Neuron (in vitro differentiated cells): Measurements from ENCODE around the gene TARDBP.
"Not testable (repeated sequence)": the region's sequence is repeated elsewhere in the genome, so short reads cannot be mapped to it uniquely, and the experiment has no call there.

ENCODE experiments used
- H2AFZ ChIP-seq: one replicate; pipeline ENCODE4 v1.6.1; 2013; ENCODE audit warnings: low read depth, mild to moderate bottlenecking, inconsistent platforms, low read length, moderate library complexity
- H3K27me3 ChIP-seq: one replicate; pipeline ENCODE4 v1.6.1; 2013; ENCODE audit warnings: low read length; ENCODE audit not compliant: insufficient read depth
- H3K36me3 ChIP-seq: one replicate; pipeline ENCODE4 v1.6.1; 2013; ENCODE audit warnings: low read length; ENCODE audit not compliant: insufficient read depth
- H3K4me1 ChIP-seq: one replicate; pipeline ENCODE4 v1.6.1; 2013; ENCODE audit warnings: low read length; ENCODE audit not compliant: insufficient read depth
- H3K4me3 ChIP-seq: 2 replicates; pipeline ENCODE4 v1.5.1; 2013; ENCODE audit warnings: mild to moderate bottlenecking, low read length, moderate library complexity
- H3K9me3 ChIP-seq: one replicate; pipeline ENCODE4 v1.6.1; 2013; ENCODE audit warnings: low read length

Gene TARDBP

DNA sequence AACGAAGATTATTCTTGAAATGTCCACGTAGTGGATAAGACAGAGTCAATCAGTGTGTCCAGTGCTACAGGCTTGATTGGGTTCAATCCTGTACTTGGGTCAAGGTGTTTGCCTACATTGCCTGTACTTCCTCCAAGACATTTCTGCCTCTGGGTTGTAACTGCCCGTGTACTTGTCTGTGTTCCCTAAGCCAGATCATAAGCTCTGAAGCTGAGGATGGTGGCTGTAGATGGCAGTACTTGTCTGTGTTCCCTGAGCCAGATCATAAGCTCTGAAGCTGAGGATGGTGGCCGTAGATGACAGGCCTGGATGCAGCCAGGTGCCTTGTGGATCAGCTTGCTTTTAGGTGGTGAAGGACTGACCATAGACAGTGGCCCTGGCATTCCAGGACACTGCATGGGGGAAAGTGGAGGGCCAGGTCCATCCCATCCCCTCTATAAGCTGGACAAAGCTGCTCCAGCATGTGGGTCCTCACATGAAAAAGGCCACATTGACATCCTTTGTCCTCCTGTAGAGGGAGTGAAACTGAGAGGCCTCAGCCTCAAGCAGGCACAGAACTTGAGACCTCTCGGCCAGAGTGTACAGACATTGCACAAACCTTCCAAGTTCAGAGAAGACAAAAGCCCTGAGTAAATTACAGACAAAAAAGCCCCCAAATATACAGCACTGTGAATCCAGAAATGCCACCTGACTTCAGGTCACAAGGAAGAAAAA, 49.4 kb downstream of the TARDBP start:
- Histone ChIP-seq H3K4me3 (no peak overlapping the region), H2AFZ (no peak overlapping the region), H3K4me1 (peaks cover 14% of the 10 kb centered on the region), H3K9me3 (no peaks in the 10 kb centered on the region), H3K27me3 (no peaks in the 10 kb centered on the region), H3K36me3 (peaks cover 40% of the 10 kb centered on the region)

DNA sequence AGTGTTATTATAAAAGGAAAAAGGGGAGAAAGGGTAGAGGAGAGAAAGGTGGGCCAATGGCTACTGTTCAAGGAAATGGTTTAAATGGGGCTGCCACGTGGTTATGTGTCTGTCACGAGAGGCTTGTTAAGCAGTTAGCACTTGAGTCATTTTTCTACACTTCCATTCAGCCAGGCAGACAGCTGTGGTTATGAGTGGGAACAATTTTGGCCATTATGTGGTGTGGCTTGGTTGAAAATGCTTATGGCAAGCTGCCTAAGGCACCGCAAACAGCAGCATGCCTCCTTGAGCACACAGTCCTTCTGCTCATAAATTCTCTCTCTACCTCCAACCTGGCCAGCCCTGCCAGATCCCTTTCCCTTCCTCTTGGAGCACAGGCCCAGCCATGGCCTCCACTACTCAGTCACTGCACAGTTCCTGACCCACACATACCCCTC, 50.5 kb downstream of the TARDBP start:
- H3K4me3 ChIP-seq = no peak overlapping the region
- H3K4me1 ChIP-seq = peaks cover 14% of the 10 kb centered on the region
- H3K36me3 ChIP-seq = peaks cover 36% of the 10 kb centered on the region
- no peaks in the 10 kb centered on the region for H3K9me3 ChIP-seq
- no peaks in the 10 kb centered on the region for H3K27me3 ChIP-seq
- no peak overlapping the region for H2AFZ ChIP-seq

DNA sequence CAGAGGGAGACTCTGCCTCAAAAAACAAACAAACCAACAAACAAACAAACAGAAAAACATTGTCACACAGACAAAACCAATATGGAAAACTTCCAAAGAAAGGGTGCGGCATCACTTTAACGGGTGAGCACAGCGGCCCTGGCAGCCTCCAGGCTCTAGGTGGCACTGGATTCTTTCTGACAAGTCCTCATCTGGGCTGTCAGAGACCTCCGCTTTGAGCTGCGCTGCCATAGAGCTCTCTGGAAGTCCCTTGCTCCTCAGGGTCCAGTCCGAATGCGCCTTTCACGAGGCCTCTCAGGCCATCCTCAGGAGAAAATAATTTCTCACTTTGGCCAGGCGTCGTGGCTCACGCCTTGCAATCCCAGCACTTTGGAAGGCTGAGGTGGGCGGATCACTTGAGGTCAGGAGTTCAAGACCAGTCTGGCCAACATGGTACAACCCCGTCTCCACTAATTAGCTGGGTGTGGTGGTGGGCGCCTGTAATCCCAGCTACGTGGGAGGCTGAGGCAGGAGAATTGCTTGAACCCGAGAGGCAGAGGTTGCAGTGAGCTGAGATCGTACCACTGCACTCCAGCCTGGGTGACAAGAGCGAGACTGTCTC, 51.6 kb downstream of the TARDBP start:
- H3K9me3 ChIP-seq = not testable (repeated sequence)

DNA sequence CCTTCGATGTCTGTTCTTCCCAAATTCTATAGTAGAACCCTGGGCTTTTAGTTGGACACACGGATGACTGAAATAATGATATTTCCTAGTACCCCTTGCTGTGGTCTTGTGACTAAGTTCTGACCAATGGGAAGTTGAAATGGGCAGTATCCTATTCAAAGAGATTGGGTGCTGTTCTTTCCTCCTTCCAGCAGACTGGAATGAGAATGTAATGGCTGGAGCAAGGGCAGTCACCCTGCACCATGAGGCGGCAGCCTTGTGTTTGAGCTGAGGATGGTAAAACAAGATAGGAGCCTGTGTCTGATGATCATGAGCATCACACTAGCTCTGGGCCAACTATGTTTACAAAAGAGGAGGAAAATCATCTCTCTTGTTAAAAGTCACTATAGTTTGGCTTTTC, 52.5 kb downstream of the TARDBP start:
- H3K9me3 ChIP-seq = no peaks in the 10 kb centered on the region
- H2AFZ ChIP-seq = no peak overlapping the region
- no peak overlapping the region for H3K4me3 ChIP-seq
- H3K27me3 ChIP-seq = no peaks in the 10 kb centered on the region
- peaks cover 54% of the 10 kb centered on the region for H3K36me3 ChIP-seq
- peaks cover 7% of the 10 kb centered on the region for H3K4me1 ChIP-seq

More for the DNA sequence above, 51.6 kb downstream of the TARDBP start:
- H3K36me3 ChIP-seq = peaks cover 45% of the 10 kb centered on the region
- H3K4me3 ChIP-seq, H3K4me1 ChIP-seq, H2AFZ ChIP-seq, H3K27me3 ChIP-seq: not testable (repeated sequence)

DNA sequence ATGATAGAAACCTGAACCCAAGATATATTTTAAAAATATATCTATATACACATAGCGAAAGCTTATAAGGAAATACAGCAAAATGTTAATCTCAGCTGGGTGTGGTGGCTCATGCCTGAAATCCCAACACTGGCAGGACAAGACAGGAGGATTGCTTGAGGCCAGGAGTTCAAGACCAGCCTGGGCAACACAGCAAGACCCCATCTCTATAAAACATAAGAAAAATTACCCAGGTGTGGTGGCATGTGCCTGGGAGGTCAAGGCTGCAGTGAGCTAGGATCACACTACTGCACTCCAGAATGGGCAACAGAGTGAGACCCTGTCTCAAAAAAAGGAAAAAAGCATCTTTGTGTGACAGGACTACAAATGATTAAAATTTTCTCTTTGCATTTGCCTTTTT, 53.3 kb downstream of the TARDBP start:
- Histone ChIP-seq H3K4me3 (no peak overlapping the region), H3K36me3 (peaks cover 62% of the 10 kb centered on the region), H2AFZ (no peak overlapping the region), H3K27me3 (no peaks in the 10 kb centered on the region), H3K4me1 (peaks cover 3% of the 10 kb centered on the region), H3K9me3 (no peaks in the 10 kb centered on the region)

DNA sequence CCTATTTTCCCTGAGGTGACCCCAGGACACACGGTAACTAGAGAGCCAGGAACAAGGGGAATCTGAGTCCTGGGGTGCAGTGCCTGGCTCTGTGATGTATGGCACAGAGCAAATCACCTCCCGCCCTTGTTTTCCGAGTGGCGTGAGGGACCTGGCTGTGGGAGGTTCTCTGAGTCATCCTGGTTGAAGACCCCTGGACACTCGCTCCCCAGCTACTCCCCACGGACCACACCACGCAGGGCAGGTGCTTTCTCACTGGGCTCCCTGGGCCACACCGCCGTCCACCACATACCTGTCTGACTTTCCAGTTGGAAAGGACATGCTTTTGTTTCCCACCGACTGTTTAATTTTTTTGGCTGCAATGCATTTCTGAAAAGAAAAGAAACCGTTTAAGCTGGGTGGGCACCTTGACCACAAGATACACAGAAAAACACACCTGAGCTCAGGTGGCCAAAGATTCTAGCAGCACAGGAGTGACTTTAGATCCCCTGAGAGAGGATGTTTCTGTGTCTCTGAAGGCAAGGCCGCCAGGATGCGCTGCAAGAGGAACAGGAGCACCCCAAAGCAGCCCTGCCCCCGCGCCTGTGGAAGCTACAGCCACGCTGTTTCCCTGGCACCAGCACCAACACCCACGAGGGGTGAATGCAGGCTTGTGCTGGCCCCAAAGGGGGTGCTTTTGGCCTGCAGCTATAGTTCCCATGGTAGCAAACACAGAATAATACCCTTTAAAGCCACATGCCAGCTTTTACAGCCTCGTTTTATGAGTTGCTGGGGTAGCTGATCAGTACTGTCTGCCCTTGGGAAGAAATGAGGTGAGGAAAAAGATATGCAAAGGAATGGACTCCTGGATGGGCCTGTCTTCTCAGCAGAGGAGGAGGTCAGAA, 55.5 kb downstream of the TARDBP start:
- Histone ChIP-seq H3K27me3 (no peaks in the 10 kb centered on the region), H3K9me3 (no peaks in the 10 kb centered on the region), H3K36me3 (peaks cover 77% of the 10 kb centered on the region), H2AFZ (no peak overlapping the region), H3K4me3 (no peak overlapping the region), H3K4me1 (no peaks in the 10 kb centered on the region)

DNA sequence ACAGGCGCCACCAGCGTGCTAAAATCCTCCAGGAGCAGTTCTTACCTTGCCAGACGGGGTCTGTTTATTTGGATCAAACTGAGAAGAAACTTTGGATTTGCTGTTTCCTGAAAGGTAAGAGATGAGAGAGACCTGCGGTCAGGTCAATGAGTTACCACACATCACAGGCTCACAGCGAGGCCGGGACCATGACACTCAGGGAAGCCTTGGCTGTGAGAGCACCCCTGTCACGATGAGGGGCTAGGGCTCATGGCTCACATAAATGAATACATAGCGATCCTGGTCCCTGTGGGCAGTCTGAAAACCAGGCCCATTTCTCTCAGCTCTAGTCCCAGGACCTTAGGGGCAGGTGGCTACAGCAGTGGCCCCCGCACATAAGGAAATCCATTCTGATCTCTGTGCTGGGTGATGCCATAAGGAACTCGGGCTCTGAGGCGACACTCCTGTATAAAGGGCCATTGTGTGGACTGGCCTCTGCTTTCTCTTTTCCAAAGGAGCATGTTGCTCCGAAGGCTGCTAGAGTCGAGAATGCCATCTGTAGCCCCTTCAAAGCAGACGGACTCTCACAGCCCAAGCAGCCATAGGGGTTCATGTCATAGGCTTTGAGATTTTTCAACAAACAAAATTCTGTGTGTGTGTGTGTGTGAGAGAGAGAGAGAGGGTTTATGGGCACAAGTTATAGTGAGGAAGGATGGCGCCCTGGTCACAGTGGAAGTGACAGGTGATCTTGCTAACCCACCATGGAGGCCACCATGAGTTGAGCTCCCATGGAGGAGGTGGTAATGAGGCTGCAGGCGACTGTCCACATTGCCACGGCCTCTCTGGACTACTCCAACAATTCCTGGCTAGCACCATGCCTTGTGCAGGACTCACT, 56.4 kb downstream of the TARDBP start:
- Histone ChIP-seq H3K4me3 (no peak overlapping the region), H3K36me3 (peaks cover 75% of the 10 kb centered on the region), H3K4me1 (no peaks in the 10 kb centered on the region), H2AFZ (no peak overlapping the region), H3K27me3 (no peaks in the 10 kb centered on the region), H3K9me3 (no peaks in the 10 kb centered on the region)

DNA sequence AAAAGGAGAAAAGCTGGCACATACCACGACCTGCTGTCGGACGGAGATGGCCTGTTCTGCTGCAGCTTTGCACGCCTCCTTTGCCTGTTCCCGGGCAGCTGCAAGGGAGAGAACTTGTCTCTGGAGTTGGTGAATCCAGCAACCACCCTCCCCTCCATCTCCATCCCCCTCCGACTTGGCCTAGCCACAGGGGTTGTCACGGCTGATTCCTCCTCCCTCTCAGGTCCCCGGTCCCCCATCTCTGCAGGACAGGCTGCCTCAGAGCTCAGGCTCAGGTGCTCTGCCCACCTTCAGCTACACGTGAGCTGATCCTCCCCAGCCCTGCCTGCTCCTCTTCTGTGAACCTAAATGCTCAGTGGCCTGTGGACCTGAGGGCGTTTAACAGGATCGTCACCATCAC, 58.4 kb downstream of the TARDBP start:
- Histone ChIP-seq H3K36me3 (peaks cover 80% of the 10 kb centered on the region), H3K27me3 (no peaks in the 10 kb centered on the region), H3K4me1 (no peaks in the 10 kb centered on the region), H3K9me3 (no peaks in the 10 kb centered on the region), H3K4me3 (no peak overlapping the region), H2AFZ (no peak overlapping the region)

DNA sequence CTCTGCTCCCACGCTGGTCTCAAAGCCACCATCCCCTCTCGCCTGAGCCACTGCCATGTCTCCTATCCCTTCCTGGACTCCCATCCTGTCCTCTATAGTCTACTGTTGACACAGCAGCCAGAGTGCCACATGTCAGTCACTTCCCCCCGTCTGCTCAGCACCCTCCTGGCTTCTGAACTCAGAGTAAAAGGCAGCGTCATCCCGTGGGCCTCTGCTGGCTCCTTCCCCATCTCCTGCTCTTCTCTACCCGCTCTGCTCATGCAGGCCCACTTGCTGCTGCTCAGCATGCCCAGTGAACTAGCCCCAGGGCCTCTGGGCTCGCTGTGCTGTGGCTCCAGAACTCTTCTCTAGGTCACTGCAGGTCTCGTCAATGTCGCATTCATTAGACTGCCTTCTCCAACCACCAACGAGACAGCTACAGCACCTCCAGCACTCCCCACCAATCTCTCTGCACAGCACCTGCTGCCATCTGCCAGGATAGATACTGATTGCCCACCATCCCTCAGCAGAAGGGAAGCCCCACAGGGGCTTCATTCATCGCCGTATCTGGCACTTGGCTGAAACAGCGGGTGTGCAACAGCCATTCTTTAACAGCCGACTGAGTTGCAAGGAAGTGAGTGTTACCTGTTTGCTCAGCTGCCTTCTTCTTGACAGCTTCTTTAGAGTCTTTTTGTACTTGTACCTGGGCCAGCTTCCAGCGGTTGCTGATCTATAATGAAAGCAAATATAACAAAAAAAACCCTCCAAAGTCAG, 59.2 kb downstream of the TARDBP start:
- Histone ChIP-seq H2AFZ (no peak overlapping the region), H3K27me3 (no peaks in the 10 kb centered on the region), H3K36me3 (peaks cover 81% of the 10 kb centered on the region), H3K9me3 (no peaks in the 10 kb centered on the region), H3K4me3 (no peak overlapping the region), H3K4me1 (no peaks in the 10 kb centered on the region)

DNA sequence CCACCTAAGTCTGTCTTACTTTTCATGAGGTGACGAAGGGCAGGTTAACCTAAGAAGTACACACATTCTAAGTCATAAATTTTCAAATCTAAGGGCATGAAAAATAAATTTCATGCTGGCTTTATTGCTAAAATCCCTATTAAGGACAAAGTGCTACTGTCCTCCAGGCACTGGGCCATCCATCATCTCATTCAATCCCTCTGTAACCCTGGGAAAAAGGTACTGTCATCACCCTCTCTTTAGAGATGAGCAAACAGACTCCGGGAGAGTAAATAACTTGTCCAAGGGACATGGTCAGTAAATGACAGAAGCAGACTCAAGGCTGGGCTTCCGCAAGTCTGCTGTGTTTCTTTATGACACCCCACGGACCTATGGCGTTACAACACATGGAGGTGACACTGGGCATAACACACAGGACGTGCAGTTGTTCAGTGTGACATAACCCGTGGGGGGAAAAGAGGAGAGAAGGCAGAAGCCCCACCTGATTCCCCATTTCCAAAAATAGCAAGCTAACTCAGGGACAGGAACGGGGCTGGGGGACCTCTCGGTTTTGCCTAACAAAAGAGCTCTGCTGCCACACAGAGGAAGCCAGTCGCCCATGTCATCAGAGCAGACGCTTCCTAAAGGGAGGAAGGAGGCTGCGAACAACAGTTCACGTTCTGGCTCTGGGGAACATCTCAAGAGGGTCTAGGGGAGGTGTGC, 59.9 kb downstream of the TARDBP start:
- H3K36me3 ChIP-seq = peaks cover 86% of the 10 kb centered on the region

DNA sequence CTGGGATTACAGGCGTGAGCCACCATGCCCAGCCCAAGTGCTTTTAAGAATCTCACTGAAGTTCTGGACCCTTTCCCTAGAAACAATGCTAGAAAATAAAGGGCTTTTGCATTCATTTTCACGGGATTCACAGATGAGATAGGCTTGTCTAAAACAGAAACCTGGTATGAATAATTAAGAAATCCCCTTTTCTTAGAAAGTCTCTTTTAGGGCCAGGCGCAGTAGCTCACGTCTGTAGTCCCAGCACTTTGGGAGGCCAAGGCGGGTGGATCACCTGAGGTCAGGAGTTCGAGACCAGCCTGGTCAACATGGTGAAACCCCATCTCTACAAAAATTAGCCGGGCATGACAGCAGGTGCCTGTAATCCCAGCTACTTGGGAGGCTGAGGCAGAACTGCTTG, 60.9 kb downstream of the TARDBP start:
- not testable (repeated sequence) for H3K27me3 ChIP-seq, H2AFZ ChIP-seq, H3K9me3 ChIP-seq, H3K4me3 ChIP-seq, H3K4me1 ChIP-seq
- peaks cover 84% of the 10 kb centered on the region for H3K36me3 ChIP-seq

More for the DNA sequence above, 59.9 kb downstream of the TARDBP start:
- Histone ChIP-seq H2AFZ (no peak overlapping the region), H3K9me3 (no peaks in the 10 kb centered on the region), H3K4me3 (no peak overlapping the region), H3K4me1 (no peaks in the 10 kb centered on the region), H3K27me3 (no peaks in the 10 kb centered on the region)
